SH-SY5Y (cell line): Measurements from ENCODE around the gene APOO.

Source experiments
- GATA2 ChIP-seq: IDR thresholded peaks from 2 replicates; pipeline ENCODE4 v1.6.1; 2011; ENCODE audit warnings: mild to moderate bottlenecking, low read depth, low read length
- GATA3 ChIP-seq: IDR thresholded peaks from 2 replicates; pipeline ENCODE4 v1.6.1; 2011; ENCODE audit warnings: low read depth, mild to moderate bottlenecking, low read length, moderate library complexity

Gene APOO

DNA sequence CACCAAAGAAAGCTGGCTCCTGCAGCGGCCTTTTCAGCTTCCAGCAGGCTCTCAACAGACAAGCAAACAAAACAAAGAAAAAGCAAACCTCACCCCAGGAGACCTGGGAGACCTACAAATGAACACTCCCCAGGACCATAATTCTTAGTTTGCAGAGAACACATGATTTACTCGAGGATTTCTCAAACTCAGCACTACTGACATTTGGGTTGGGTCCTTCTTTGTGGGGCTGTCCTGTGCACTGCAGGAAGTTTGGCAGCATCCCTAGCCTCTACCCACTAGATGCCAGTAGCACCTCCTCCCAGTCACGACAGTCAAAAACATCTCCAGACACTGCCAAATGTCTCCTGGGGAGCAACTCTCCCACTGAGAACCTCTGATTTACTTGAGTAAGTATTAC lies 21.9 kb downstream of the APOO start:
- TF ChIP-seq GATA3 (no peak), GATA2 (no peak)

DNA sequence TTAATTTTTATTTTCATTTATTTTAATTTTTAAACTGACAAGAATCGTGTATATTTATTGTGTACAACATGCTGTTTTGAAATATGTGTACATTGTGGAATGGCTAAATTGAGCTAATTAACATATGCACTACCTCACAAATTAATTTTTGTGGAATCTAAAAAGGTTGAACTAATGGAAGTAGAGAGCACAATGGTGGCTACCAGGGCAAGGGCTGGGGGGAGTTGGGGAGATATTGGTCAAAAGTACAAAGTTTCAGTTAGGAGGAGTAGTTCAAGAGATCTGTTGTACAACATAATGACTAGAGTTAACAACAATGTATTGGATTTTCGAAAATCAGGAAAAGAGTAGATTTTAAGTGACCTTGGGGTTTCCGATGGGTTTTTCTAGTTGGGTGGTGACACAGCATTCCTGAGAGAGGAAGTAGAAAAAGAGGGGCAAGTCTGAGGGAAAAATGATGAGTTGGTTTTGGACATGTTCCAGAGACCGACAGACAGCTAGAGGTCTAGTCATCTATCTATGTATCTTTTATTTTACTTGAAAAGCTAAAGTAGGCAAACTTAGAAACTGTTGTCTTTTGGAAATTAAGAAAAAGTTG lies 23.2 kb downstream of the APOO start:
- TF ChIP-seq GATA3 (no peak), GATA2 (no peak)

DNA sequence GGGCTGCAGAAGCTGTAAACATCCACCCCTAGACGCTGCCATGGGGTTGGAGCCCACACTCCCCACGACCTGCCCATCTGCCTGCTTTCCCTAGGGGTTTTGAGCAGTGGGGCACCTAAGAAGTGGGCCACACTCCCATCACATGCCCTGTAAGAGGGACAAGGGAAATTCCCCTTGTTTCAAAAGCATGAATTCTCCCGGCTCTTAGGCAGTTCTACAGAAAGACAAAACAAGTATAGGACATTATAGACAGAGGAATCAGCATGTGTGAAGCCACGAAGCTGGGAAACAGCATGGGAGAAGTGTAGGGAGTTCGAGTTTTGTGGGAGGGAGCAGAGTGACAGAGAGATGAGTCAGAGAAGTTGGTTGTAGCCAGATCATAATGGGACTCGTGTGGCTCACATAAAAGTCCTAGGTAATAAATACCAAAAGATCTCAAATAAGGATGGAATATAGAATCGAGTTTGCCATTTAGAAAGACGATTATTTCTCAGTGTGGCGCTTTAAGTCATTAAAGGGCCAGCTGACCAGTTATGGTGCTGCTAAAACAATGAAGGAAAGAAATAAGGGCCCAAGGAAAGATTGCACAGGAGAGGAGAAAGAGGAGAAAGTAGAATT lies 23.9 kb downstream of the APOO start:
- no peak for TF ChIP-seq GATA3
- no peak for TF ChIP-seq GATA2

DNA sequence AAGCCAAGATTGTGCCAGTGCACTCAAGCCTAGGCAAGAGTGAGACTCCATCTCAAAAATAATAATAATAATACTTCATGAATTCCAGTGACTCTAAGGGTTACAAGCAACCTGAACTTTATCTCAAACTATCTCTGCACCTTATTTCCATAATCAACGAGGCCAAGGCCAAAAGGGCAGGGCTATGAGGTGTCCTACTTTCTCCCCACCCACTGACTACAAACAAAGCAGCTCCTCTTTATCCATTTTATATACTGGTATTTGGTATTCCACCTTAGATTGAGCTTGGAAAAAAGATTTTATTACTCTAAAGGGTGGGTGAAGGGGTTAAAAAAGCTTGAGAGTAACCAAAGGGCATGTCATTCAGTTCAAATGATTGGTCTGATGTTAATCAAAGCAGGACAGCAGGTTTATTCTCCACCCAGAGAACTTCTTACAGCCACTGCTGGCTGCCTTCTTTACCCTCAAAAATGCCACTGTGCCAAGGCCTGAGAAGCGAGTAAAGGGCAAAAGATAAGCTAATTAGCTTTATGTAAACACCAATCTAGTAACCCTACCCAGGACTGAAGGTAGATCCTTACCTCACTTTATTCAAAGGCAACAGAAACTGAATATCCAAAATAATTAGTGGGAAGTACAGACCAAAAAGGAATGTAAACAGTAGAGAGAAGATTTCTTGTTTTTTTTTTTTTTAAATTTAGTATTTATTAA lies 28.2 kb downstream of the APOO start:
- TF ChIP-seq GATA3 (no peak), GATA2 (no peak)

DNA sequence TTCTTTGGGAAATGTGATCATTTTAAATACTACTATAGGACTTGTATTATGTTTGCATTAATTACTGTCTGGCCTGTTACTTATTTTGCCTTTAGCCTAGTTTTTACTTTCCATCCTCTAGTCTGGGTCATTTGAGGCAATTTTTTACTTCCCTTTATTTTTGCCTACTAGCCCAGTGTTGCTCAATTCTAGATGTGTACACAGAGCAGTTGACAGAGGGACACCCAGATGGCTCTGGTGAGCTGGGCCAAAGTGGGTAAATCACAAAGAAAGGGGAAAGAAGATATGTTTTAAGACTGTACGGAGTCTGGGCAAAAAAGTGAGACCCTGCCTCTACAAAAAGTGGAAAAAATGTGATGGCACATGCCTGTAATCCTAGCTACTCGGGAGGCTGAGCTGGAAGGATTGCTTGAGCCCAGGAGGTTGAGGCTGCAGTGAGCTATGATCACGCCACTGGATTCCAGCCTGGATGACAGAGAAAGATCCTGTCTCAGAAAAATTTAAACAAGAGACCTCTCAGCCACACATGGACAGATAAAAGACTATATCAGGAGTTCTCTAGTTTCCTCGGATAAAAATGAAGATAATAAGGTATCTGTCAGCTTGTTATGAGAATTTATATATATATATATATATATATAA lies 35.7 kb downstream of the APOO start:
- TF ChIP-seq GATA3 (no peak), GATA2 (no peak)

DNA sequence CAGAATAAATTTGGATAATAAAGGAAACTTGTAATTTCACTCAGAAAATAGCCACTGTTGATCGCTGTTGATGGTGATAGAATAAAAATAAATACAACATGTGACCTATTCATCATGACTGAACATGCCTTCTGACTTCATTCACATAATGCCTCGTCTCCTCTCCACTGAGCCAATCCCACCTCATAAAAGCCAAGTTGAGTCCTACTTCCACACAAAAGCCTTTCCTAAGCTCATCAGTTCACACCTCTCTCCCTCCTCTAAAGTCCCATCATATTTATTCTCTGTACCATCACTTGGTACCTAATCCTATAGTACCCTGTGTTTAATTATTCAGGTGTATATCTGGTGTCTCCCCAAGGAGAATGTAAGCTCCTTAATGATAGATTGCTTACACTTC lies 37.7 kb downstream of the APOO start:
- TF ChIP-seq GATA3 = no peak
- TF ChIP-seq GATA2 = no peak

DNA sequence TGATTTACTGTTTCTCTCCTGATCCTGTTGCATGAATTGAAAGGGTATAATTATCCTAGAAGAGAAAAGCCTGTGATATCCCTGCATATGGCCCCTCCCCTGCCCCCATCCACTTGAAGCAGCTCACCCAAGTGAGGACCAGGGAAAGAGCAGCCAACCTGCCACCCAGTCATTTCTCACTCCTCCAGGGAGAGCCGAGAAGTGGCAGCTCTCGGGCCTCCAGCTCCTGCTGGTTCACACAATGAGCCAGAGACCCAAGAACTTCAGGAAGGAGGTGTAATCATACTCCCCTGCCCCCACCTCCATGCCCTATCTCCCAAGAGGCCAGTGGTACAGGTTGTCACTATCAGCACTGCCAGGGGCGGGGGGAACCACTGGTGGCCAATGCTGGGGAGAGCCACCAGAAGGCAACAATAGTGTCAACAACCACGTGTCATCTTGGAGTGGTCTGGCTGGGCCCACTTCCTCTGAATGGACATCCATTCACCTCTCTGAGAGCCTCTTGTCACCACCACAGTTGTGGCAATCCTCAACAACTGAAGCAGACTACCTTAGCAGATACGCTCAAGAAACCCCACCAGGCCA lies 42.9 kb downstream of the APOO start:
- TF ChIP-seq GATA2 (no peak), GATA3 (no peak)

DNA sequence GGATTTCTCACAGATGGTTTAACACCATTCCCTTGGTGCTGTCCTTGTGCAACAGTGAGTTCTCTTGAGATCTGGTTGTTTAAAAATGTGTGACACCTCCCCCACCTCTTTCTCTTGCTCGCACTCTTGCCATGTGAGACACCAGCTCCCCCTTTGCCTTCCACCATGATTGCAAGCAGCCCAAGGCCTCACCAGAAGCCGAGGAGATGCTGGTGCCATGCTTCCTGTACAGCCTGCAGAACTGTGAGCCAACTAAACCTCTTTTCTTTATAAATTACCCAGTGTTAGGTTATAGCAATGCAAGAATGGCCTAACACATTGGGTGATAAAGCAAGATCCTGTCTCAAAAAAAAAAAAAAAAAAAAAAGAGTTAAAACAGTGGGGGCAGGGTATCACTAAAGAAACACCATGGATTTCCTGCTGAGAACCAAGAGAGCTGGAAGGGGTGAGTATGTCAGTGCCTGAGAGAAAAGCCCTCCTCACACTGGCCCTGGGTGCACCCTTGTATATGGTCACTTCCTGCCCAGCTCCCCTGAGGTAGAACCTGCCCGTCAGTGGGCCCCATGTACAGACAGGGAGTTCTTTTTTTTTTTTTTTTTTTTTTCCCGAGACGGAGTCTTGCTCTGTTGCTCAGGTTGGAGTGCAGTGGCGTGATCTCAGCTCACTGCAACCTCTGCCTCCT lies 46.4 kb downstream of the APOO start:
- TF ChIP-seq GATA3 (no peak), GATA2 (no peak)

DNA sequence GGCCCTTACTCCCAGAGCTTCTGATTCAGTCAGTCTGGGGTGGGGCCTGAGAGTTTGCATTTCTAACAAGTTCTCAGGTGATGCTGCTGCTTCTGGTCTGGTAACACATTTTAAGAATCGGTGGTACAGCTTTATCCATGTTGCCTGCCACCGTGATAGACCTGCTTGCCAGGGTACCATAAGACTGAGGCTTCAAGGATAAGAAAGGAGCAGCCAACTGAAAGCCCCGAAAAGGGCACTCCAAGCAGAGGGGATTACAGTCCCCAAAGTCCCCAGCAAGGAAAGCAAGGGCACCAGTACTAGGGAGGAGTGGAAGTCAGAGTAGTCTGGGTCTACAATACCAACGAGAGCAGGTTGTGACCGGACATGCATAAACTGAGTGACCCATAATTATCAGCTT lies 49.8 kb downstream of the APOO start:
- TF ChIP-seq GATA2 = no peak
- TF ChIP-seq GATA3 = no peak

DNA sequence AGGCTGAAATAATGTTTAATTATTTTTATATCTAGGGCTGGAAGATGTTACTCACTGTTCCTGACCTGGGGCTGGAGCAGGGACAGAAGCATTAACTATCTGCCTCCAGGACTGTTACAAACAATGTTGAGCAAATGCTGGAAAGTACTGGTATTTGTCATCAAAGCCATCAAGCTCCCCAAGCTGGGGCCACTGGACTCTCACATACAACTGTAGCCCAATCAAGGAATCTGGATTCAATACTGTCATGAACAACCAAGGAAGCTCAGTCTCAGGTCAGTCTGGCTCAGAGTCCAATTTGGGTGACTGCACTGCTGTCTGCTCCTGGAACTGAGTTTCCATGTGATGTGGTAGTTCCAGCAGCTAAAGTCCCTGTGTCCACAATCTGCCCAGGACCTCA lies 50.4 kb downstream of the APOO start:
- TF ChIP-seq GATA2 (no peak), GATA3 (no peak)

DNA sequence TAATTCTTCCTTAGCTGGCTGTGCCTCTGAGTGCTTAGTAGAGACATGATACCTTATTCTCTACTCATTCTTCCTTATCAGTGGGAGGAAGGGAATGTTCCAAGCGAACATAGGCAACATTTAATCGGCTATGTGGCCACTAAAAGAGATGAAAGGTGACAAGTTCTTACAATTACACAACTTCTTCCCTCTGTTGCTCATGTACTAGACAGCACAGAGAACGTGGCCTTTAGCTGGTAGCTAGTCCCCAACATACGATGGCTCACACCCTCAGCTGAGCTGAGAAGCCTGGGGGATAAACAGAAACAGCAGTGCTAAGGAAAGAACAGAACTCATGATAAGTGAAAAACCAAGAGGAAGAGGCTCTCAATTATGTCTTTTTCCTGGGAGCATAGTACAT lies 52.2 kb downstream of the APOO start:
- TF ChIP-seq GATA2 = no peak

DNA sequence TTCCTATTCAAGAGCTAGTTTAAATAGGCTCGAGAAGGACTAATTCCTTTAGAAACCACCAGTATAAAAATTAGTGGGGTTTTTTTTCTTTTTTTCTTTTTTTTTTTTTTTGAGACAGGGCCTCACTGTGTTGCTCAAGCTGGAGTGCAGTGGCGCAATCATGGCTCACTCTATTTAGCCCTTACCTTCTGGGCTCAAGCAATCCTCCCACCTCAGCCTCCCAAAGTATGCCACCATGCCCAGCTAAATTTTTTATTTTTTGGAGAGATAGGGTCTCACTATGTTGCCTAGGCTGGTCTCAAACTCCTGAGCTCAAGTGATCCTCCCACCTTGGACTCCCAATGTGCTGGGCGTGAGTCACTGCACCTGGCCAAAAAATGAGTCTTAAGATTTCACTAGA lies 52.8 kb downstream of the APOO start:
- TF ChIP-seq GATA3 = no peak
- TF ChIP-seq GATA2 = no peak

DNA sequence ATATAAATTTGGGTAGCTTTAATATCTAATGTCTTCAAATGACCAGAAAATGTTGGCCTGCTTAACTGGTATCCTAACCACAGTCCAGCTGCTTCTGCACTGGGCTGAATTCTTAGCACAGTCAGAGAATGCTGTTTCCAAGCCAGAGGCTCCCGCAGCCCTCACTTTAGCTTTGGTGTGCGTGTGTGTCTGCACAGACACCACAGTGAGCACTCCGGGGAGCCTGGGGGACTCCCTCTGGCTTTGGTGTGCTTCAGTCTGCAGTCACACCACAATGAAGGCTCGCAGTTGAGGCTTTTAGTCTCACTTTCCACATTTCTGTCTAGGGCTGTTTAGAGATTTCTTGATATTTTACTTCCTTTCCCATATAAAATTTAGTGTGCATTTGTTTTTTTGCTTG lies 53.6 kb downstream of the APOO start:
- TF ChIP-seq GATA3 = no peak
- no peak for TF ChIP-seq GATA2

DNA sequence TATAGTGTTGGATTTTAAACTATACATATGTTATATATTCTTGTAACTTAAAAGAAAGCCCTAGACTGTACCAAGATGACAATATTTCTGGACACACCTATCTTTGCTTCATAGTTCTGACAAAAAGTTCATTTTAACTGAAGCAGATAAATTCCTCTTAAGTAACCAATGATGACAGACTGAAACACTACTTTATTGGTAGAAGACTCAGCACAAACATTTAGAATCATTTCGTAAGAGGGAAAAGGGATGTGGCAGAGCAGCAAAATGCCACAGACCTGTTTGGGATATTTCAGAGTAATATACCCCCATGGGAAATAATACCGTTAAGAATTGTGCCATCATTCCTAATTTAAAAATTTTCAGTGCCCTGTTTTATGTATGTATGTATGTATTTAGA lies 56.2 kb downstream of the APOO start:
- TF ChIP-seq GATA2 = no peak
- TF ChIP-seq GATA3 = no peak

DNA sequence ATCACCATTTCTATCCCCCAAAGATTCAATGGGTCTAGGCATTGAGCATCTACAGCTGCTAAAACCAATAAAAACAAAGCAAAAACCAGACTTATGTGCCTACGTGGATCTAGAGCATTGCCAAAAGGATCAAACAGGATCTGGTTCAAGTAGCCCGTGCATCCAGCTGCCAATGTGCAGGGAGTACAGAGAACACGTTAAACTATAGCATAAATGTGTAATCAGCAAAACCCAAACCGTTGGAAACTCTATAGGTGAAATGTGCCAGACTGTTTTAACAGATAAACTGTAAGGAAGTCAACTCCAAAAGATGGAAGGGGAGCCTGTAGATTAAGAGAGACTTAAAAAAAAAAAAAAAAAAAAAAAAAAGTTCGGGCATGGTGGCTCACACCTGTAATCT lies 58.5 kb downstream of the APOO start:
- TF ChIP-seq GATA3 (no peak), GATA2 (no peak)

DNA sequence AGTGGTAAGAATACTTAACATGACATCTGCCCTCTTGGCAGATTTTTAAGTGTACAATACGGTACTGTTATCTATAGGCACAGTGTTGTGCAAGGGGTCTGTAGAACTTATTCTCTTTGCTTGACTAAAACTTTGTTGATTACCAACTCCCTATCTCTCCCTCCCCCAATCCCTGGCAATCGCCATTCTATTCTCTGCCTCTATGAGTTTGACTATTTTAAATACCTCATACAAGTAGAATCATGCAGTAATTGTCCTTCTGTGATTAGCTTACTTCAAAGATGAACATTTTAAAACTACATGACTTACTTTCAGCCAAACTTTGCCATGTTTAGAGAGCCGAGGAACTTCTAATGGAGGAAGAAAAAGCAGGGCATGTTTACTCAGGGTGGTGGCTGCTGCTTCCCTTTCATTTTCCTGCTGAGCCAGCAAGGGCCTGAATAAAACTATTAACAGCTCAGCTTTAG lies 62.4 kb downstream of the APOO start:
- TF ChIP-seq GATA3 (no peak), GATA2 (no peak)
